Stimulated activated CD8-positive, alpha-beta memory T cell treated with anti-CD3 and anti-CD28 coated beads, Interleukin-7, amount 100 ng/mL, for 4 hours (primary cell): ENCODE measurements around the gene CASP6.
"Not testable (repeated sequence)": the region's sequence is repeated elsewhere in the genome, so short reads cannot be mapped to it uniquely, and the experiment has no call there.

Experiments used
- DNase-seq, 2 donors: peaks; one replicate each; pipeline ENCODE4 v3.0.0-alpha.2; 2020; ENCODE audit warnings: low read depth in 2 of 2

CASP6 gene

GRCh38 chr4:109719604-109720003 lies 16.4 kb upstream of the CASP6 start:
- DNase-seq = no peak

- no peak for DNase-seq
These were observed 15.5 kb upstream of the CASP6 start for GRCh38 chr4:109718759-109719158.

- no peak for DNase-seq
These were observed 10.3 kb upstream of the CASP6 start for GRCh38 chr4:109713500-109713899.

GRCh38 chr4:109708990-109709389 lies 5.7 kb upstream of the CASP6 start:
- DNase-seq = no peak

GRCh38 chr4:109708435-109708834 lies 5.2 kb upstream of the CASP6 start:
- no peak for DNase-seq

- DNase-seq = no peak
These were observed 568 bp upstream of the CASP6 start for GRCh38 chr4:109703664-109704361.

- no peak for DNase-seq
These were observed 1.5 kb downstream of the CASP6 start for GRCh38 chr4:109701566-109702410.

- no peak for DNase-seq
These were observed 3.6 kb downstream of the CASP6 start for GRCh38 chr4:109699553-109700225.

- DNase-seq = no peak
These were observed 4.6 kb downstream of the CASP6 start for GRCh38 chr4:109698656-109699055.

- no peak for DNase-seq
These were observed 11.8 kb downstream of the CASP6 start for GRCh38 chr4:109691411-109691920.

GRCh38 chr4:109690690-109691410 lies 12.4 kb downstream of the CASP6 start:
- no peak for DNase-seq

- DNase-seq = no peak
These were observed 18.5 kb downstream of the CASP6 start for GRCh38 chr4:109684727-109685126.

- no peak for DNase-seq
These were observed 19.5 kb downstream of the CASP6 start for GRCh38 chr4:109683621-109684253.

- no peak for DNase-seq
These were observed 20.4 kb downstream of the CASP6 start for GRCh38 chr4:109682875-109683274.

- not testable (repeated sequence) for DNase-seq
These were observed 24.3 kb downstream of the CASP6 start for GRCh38 chr4:109678925-109679324.

- not testable (repeated sequence) for DNase-seq
These were observed 24.8 kb downstream of the CASP6 start for GRCh38 chr4:109678472-109678871.

- DNase-seq = no peak
These were observed 26.4 kb downstream of the CASP6 start for GRCh38 chr4:109676886-109677285.

- no peak for DNase-seq
These were observed 27.4 kb downstream of the CASP6 start for GRCh38 chr4:109675843-109676242.

GRCh38 chr4:109675181-109675580 lies 28.1 kb downstream of the CASP6 start:
- no peak for DNase-seq

- DNase-seq = no peak
These were observed 29.9 kb downstream of the CASP6 start for GRCh38 chr4:109673303-109673702.
